Measurements from ENCODE around the gene ABCC9.
"Not testable (repeated sequence)": the region's sequence is repeated elsewhere in the genome, so short reads cannot be mapped to it uniquely, and the experiment has no call there.

ABCC9 gene

GRCh38 chr12:21797539-21797938 is 143.7 kb downstream of the ABCC9 start:
- H3K23ac ChIP-seq (ENCODE audit: low read length), result no peak overlapping the region
- no CpG with 5 or more reads among the region's 1 CpG for WGBS (ENCODE audit: extremely low coverage, insufficient coverage, insufficient read length)
- no peak overlapping the region for H3K4ac ChIP-seq (ENCODE audit: low read depth, low read length)
- no peak for DNase-seq
- no peak overlapping the region for H4K12ac ChIP-seq (ENCODE audit: low read depth, low read length)
- H3K27me3 ChIP-seq (ENCODE audit: insufficient read depth, low read length), result no peaks in the 10 kb centered on the region
- no peaks in the 10 kb centered on the region for H3K9me3 ChIP-seq (ENCODE audit: insufficient read depth, low read depth, low read length)
- H3K79me1 ChIP-seq (ENCODE audit: low read length), result no peaks in the 10 kb centered on the region
- no peak overlapping the region for H3K18ac ChIP-seq (ENCODE audit: low read length)
- no peak overlapping the region for H3K4me3 ChIP-seq (ENCODE audit: low read depth, low read length)
- H2BK12ac ChIP-seq (ENCODE audit: low read length), result no peak overlapping the region
- no peak overlapping the region for H4K91ac ChIP-seq (ENCODE audit: low read depth, low read length)
- H2AK5ac ChIP-seq (ENCODE audit: low read length), result no peak overlapping the region
- no peaks in the 10 kb centered on the region for H3K79me2 ChIP-seq (ENCODE audit: control insufficient read depth, insufficient read depth, low read length, poor library complexity)
- no peak overlapping the region for H3K9ac ChIP-seq (ENCODE audit: low read length)
- no peaks in the 10 kb centered on the region for H3K36me3 ChIP-seq (ENCODE audit: control insufficient read depth in 1 of 2, insufficient read depth in 2 of 2, low read length in 2 of 2)
- no peak overlapping the region for H2AFZ ChIP-seq (ENCODE audit: insufficient read depth, low read length, poor library complexity)
- H3K4me1 ChIP-seq (ENCODE audit: control insufficient read depth in 1 of 2, insufficient read depth in 2 of 2, low read length in 2 of 2), result no peaks in the 10 kb centered on the region
- H3K14ac ChIP-seq (ENCODE audit: low read length), result no peak overlapping the region
- no peak overlapping the region for H2BK120ac ChIP-seq (ENCODE audit: insufficient read depth, low read length, poor library complexity)
- H3K4me2 ChIP-seq (ENCODE audit: low read length), result no peak overlapping the region
- H4K8ac ChIP-seq (ENCODE audit: low read depth, low read length), result no peak overlapping the region
- no peak overlapping the region for H2BK5ac ChIP-seq (ENCODE audit: low read depth, low read length, poor library complexity)
- no peak overlapping the region for H3K27ac ChIP-seq (ENCODE audit: low read depth, low read length)

DNA sequence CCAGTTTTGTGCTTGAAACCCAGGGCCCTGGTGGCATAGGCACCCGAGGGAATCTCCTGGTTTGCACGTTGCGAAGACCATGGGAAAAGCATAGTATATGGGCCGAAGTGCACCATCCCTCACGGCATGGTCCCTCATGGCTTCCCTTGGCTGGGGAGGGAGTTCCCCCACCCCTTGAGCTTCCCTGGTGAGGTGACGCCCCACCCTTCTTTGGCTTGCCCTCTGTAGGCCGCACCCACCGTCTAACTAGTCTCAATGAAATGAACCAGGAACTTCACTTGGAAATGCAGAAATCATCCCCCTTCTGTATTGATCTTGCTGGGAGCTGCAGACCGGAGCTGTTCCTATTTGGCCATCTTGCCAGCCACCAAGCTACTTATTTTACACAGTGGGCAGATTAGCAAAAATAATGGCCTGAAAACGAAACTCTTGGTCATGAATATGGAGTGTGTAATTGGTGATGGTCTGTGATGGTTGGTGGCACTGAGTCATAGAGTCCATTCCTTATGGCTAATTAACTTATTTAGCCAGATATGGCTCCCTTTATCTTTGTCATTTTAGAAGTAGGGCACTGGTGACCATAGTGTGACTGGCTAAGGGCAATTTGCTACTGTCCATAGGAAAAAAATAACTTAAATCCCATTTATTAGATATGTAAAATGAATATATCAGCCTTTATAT is 145.4 kb downstream of the ABCC9 start:
- no peak overlapping the region for H3K9ac ChIP-seq (ENCODE audit: low read length)
- no peak overlapping the region for H3K23ac ChIP-seq (ENCODE audit: low read length)
- H3K27me3 ChIP-seq (ENCODE audit: insufficient read depth, low read length), result no peaks in the 10 kb centered on the region
- no peak overlapping the region for H4K91ac ChIP-seq (ENCODE audit: low read depth, low read length)
- H2AK5ac ChIP-seq (ENCODE audit: low read length), result no peak overlapping the region
- no peak overlapping the region for H2BK5ac ChIP-seq (ENCODE audit: low read depth, low read length, poor library complexity)
- no peak overlapping the region for H3K4me2 ChIP-seq (ENCODE audit: low read length)
- H3K36me3 ChIP-seq (ENCODE audit: control insufficient read depth in 1 of 2, insufficient read depth in 2 of 2, low read length in 2 of 2), result no peaks in the 10 kb centered on the region
- H3K27ac ChIP-seq (ENCODE audit: low read depth, low read length), result no peak overlapping the region
- no peak overlapping the region for H2BK12ac ChIP-seq (ENCODE audit: low read length)
- H3K9me3 ChIP-seq (ENCODE audit: insufficient read depth, low read depth, low read length), result no peaks in the 10 kb centered on the region
- no peak overlapping the region for H4K8ac ChIP-seq (ENCODE audit: low read depth, low read length)
- H2BK120ac ChIP-seq (ENCODE audit: insufficient read depth, low read length, poor library complexity), result no peak overlapping the region
- no peak overlapping the region for H2AFZ ChIP-seq (ENCODE audit: insufficient read depth, low read length, poor library complexity)
- no peaks in the 10 kb centered on the region for H3K79me1 ChIP-seq (ENCODE audit: low read length)
- no peak overlapping the region for H4K12ac ChIP-seq (ENCODE audit: low read depth, low read length)
- H3K4ac ChIP-seq (ENCODE audit: low read depth, low read length), result no peak overlapping the region
- no peak overlapping the region for H3K14ac ChIP-seq (ENCODE audit: low read length)
- H3K4me3 ChIP-seq (ENCODE audit: low read depth, low read length), result no peak overlapping the region
- whole genome bisulfite sequencing (ENCODE audit: extremely low coverage, insufficient coverage, insufficient read length), result no CpG with 5 or more reads among the region's 10 CpGs
- H3K79me2 ChIP-seq (ENCODE audit: control insufficient read depth, insufficient read depth, low read length, poor library complexity), result no peaks in the 10 kb centered on the region
- H3K18ac ChIP-seq (ENCODE audit: low read length), result no peak overlapping the region
- H3K4me1 ChIP-seq (ENCODE audit: control insufficient read depth in 1 of 2, insufficient read depth in 2 of 2, low read length in 2 of 2), result no peaks in the 10 kb centered on the region
- DNase-seq, result no peak

DNA sequence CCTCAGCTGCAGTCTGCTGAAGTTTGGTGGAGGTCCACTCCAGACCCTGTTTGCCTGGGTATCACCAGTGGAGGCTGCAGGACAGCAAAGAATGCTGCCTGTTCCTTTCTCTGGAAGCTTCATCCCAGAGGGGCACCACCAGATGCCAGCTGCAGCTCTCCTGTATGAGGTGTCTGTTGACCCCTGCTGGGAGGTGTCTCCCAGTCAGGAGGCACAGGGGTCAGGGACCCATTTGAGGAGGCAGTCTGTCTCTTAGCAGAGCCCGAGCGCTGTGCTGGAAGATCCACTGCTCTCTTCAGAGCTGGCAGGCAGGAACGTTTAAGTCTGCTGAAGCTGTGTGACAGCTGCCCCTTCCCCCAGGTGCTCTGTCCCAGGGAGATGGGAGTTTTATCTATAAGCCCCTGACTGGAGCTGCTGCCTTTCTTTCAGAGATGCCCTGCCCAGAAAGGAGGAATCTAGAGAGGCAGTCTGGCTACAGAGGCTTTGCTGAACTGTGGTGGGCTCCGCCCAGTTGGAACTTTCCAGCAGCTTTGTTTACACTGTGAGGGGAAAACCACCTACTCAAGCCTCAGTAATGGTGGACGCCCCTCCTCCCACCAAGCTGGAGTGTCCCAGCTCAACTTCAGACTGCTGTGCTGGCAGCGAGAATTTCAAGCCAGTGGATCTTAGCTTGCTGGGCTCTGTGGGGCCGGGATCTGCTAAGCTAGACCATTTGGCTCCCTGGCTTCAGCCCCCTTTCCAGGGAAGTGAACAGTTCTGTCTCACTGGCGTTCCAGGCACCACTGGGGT is 146.2 kb downstream of the ABCC9 start:
- not testable (repeated sequence) for H2BK5ac ChIP-seq (ENCODE audit: low read depth, low read length, poor library complexity); H3K9ac ChIP-seq (ENCODE audit: low read length); H3K23ac ChIP-seq (ENCODE audit: low read length); H3K14ac ChIP-seq (ENCODE audit: low read length); H2AFZ ChIP-seq (ENCODE audit: insufficient read depth, low read length, poor library complexity); H2BK12ac ChIP-seq (ENCODE audit: low read length); DNase-seq; H4K8ac ChIP-seq (ENCODE audit: low read depth, low read length); H3K27ac ChIP-seq (ENCODE audit: low read depth, low read length); H3K27me3 ChIP-seq (ENCODE audit: insufficient read depth, low read length); H3K4ac ChIP-seq (ENCODE audit: low read depth, low read length); H4K91ac ChIP-seq (ENCODE audit: low read depth, low read length); H3K79me1 ChIP-seq (ENCODE audit: low read length); H3K4me2 ChIP-seq (ENCODE audit: low read length); H3K4me3 ChIP-seq (ENCODE audit: low read depth, low read length); H3K4me1 ChIP-seq (ENCODE audit: control insufficient read depth in 1 of 2, insufficient read depth in 2 of 2, low read length in 2 of 2); H3K9me3 ChIP-seq (ENCODE audit: insufficient read depth, low read depth, low read length); H3K79me2 ChIP-seq (ENCODE audit: control insufficient read depth, insufficient read depth, low read length, poor library complexity); H2BK120ac ChIP-seq (ENCODE audit: insufficient read depth, low read length, poor library complexity); H3K18ac ChIP-seq (ENCODE audit: low read length); H4K12ac ChIP-seq (ENCODE audit: low read depth, low read length); H2AK5ac ChIP-seq (ENCODE audit: low read length); H3K36me3 ChIP-seq (ENCODE audit: control insufficient read depth in 1 of 2, insufficient read depth in 2 of 2, low read length in 2 of 2)
- WGBS (ENCODE audit: extremely low coverage, insufficient coverage, insufficient read length), result no CpG with 5 or more reads among the region's 8 CpGs

DNA sequence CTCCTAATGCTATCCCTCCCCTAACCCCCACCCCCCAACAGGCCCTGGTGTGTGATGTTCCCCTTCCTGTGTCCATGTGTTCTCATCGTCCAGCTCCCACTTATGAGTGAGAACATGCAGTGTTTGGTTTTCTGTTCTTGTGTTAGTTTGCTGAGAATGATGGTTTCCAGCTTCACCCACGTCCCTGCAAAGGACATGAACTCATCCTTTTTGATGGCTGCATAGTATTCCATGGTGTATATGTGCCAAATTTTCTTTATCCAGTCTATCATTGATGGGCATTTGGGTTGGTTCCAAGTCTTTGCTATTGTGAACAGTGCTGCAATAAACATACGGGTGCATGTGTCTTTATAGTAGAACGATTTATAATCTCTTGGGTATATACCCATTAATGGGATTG is 151.5 kb downstream of the ABCC9 start:
- H3K4ac ChIP-seq (ENCODE audit: low read depth, low read length); H3K4me3 ChIP-seq (ENCODE audit: low read depth, low read length); H3K14ac ChIP-seq (ENCODE audit: low read length); H2BK12ac ChIP-seq (ENCODE audit: low read length); H3K23ac ChIP-seq (ENCODE audit: low read length); H3K9ac ChIP-seq (ENCODE audit: low read length); H3K4me1 ChIP-seq (ENCODE audit: control insufficient read depth in 1 of 2, insufficient read depth in 2 of 2, low read length in 2 of 2); H3K36me3 ChIP-seq (ENCODE audit: control insufficient read depth in 1 of 2, insufficient read depth in 2 of 2, low read length in 2 of 2); H4K8ac ChIP-seq (ENCODE audit: low read depth, low read length); H2AK5ac ChIP-seq (ENCODE audit: low read length); H3K27ac ChIP-seq (ENCODE audit: low read depth, low read length); H4K91ac ChIP-seq (ENCODE audit: low read depth, low read length); H3K79me1 ChIP-seq (ENCODE audit: low read length); DNase-seq; H4K12ac ChIP-seq (ENCODE audit: low read depth, low read length); H3K27me3 ChIP-seq (ENCODE audit: insufficient read depth, low read length); H3K18ac ChIP-seq (ENCODE audit: low read length); H2BK5ac ChIP-seq (ENCODE audit: low read depth, low read length, poor library complexity); H3K79me2 ChIP-seq (ENCODE audit: control insufficient read depth, insufficient read depth, low read length, poor library complexity); H2BK120ac ChIP-seq (ENCODE audit: insufficient read depth, low read length, poor library complexity); H3K4me2 ChIP-seq (ENCODE audit: low read length); H2AFZ ChIP-seq (ENCODE audit: insufficient read depth, low read length, poor library complexity); H3K9me3 ChIP-seq (ENCODE audit: insufficient read depth, low read depth, low read length): not testable (repeated sequence)
- no CpG with 5 or more reads among the region's 4 CpGs for WGBS (ENCODE audit: extremely low coverage, insufficient coverage, insufficient read length)
